ENCODE measurements around the gene SLC25A5.
"Not testable (repeated sequence)": the region's sequence is repeated elsewhere in the genome, so short reads cannot be mapped to it uniquely, and the experiment has no call there.

The SLC25A5 gene

DNA sequence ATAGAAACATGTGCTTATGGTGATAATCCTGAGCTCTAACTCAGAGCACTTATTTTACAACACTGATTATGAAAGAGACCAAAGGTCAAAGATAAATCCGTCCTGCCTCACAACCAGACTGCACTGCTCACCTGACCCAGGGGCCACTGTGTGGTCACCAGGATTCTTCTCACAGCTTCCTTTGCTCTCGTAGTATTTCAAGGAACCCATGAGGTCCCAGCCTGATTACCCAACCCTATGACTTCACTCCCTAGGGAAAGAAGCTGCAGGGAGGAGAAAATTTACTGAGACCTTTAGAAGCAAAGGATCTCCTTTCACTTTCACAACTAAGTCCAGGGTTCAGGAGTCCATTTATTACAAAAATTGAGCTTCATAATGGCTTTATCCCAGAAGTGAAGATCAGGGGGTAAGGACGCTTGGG is 9.6 kb downstream of the SLC25A5 start:
- no peak for DNase-seq

DNA sequence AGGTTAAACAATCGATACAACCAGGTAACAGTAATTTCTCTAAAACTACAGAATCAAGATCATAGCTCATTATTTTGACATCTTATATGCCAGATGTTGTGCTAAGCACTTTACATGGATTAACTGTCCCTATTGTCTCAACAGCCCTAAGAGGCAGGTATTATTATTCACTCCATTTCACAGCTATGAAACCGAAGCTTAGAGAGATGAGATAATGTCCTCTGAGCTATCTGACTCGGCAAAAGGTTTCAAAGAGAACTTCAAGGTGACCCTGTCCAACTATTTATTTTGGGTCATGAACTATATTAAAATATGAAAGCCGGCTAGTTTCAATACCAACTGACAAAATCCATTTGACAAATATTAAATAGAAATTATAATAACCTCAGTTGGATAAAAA is 10.3 kb downstream of the SLC25A5 start:
- DNase-seq: no peak

DNA sequence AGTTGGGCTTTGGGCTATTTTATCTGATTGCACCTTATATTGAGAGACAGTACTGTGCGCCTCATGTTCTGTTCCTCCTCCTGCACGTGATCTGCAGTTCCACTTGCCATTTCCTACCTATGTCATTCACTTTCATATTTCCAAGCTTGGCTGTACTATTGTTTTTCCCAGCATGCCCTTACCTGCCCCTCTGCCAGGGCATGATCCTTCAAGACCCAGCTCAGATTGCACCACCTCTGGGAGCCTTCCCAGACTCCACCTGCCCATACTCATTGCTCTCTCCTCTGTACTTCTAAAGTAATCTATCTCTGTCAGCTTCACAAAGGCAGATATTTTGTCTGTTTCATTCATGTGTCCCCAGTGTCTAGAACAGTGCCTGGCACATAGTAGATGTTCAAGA is 11.6 kb downstream of the SLC25A5 start:
- DNase-seq: no peak

DNA sequence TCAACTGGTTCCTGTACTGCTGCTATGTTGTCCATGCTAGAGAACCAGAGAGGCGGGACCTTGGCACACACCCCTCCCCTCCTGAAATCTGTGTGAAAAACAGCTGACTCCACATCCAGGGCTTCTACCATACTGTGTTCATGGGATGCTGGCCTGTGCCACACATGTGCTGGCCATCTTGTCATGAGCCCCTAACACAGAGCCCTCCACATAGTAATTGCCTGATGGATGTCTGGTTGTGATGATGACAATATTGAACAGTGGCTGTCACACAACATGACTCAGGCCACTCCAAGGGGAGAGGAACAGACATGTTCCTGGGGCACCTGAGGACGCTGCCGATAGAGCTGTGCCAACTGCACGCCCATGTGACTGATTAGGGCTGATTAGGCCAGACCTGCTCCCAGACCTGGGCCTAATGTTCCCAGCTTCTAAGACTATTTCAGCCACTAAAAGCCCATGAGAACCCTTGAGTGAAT is 13.1 kb downstream of the SLC25A5 start:
- DNase-seq: no peak

DNA sequence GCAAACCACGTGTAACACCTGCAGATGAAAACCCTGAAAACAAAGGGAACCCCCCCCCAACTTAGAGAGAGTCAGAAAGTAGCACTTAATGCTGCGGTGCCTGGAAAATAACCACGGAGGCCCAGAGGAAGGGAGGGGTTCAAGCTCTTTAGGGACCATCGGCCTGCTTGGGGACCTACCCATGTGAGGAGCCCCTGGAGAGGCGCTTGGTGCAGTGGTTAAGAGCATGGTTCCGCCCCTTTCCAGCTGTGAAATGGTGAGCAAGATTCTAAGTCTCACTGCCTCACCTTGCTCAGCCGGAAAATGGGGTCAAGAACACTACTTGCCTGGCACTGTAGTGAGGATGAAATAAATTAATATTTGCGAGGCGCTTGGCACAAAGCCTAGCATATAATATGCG is 13.8 kb downstream of the SLC25A5 start:
- no peak for DNase-seq

DNA sequence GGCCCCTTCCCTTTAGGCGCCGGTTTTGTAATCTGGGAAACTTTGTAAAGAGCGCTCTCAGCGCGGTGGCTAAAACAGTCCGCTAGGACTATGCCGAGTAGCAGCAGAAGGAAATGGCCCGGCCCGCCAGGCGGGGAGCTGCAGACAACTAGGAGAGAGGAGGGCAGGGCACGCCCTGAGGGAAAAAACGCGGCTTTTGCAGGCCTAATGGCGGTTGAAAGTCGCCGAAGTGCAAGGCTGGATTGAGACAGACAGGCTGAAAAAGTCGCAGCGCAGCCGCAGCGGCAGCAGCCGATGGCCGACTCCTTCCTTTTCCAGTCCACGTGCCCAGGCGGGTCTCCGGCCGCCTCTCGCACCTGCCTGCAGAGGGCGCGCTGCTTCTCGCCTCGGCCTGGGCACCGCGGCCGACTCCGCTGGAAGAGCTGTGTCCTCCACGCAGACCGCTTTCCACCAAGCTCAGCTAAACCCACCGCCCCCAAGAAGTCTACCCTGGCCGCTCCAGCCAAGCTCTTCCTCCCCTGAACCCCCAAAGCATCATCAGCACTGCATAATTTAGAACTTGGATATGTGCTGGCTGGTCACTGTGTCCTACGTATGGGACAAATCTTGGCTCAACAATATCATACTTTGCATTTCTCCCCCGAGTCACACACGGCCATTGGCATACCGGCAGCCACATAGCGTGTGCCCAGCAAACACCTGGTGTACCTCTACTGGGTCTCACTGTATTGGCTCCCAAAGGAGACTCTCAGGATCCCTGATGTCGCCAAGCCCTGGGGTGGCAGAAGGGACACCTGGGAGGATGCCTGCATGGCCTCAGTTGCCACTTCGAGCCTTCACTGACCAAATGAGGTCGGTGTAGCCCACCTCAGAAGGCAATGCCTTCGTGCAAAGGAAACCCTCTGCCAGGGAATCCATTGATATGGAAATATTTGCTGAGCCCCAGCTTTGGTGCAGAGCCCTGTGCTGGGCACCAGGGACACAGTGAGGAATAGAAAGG is 14.5 kb downstream of the SLC25A5 start:
- DNase-seq: peak; percentile 46 to 71 (median 59)

DNA sequence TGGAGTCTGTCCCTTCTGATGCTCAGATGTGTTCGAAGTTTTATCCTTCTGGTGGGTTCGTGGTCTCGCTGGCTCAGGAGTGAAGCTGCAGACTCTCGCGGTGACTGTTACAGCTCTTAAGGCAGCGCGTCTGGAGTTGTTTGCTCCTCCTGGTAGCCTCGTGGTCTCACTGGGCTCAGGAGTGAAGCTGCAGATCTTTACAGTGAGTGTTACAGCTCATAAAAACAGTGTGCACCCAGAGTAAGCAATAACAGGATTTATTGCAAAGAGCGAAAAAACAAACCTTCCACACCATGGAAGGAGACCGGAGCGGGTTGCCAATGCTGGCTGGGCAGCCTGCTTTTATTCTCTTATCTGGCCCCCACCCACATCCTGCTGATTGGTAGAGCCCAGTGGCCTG is 18.5 kb downstream of the SLC25A5 start:
- DNase-seq: no peak

DNA sequence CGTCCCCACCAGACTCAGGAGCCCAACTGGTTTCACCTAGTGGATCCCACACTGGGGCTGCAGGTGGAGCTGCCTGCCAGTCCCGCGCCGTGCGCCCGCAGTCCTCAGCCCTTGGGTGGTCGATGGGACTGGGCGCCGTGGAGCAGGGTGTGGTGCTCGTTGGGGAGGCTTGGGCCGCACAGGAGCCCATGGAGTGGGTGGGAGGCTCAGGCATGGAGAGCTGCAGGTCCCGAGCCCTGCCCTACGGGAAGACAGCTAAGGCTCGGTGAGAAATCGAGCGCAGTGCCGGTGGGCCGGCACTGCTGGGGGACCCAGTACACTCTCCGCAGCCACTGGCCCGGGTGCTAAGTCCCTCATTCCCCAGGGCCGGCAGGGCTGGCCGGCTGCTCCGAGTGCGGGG is 19.5 kb downstream of the SLC25A5 start:
- not testable (repeated sequence) for DNase-seq

DNA sequence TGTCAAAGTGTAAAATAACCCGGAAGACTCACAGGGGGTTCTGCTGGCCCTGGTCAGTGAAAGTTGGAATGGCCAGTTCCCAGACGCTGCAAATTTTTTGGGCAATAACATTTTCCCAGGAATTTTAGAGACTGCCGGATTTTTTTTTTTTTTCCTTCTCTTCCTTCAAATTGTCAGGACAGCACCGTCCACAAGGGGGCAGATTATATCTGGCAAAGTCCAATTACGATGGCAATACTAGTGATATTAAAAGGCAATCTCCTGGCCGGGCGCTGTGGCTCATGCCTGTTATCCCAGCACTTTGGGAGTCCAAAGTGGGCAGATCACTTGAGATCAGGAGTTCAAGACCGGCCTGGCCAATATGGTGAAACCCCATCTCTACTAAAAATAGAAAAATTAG is 20.5 kb downstream of the SLC25A5 start:
- DNase-seq: peak; percentile 27 to 73 (median 45)

DNA sequence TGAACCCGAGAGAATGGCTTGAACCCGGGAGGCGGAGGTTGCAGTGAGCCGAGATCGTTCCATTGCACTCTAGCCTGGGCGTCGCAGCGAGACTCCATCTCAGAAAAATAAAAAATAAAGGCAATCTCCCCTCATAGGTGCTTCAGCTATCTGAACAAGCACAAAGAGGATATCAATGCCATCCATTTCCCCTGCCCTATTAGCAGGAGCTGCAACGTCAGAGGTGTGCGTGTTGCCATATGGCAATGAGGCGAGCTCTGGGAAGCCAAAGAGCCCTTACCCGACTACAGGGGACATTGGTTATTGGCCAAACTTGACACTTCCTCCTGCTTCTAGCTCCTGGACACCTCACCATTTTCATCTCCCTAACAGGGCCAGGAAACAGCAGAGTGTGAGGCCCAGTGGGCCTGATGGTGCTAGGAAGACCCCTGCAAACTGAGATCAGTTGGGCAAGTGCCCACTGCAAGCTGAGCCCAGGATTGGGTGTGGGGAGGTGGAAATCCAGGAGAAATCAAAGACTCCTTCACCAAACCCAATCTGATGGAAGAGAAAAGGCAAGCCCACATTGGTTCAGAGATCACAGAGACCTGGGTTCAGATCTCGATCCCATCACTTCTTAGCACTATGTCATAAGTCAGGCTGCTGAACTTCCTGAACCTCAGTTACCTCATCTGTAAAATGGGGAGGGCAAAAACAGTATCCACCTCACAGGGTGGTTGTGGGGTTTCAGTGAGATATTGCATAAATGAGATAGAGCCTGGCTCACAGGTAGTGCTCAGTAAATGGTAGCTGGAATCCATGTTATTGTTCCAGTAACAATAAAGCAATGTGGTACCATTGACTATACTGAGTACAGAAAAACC is 21.2 kb downstream of the SLC25A5 start:
- no peak for DNase-seq

DNA sequence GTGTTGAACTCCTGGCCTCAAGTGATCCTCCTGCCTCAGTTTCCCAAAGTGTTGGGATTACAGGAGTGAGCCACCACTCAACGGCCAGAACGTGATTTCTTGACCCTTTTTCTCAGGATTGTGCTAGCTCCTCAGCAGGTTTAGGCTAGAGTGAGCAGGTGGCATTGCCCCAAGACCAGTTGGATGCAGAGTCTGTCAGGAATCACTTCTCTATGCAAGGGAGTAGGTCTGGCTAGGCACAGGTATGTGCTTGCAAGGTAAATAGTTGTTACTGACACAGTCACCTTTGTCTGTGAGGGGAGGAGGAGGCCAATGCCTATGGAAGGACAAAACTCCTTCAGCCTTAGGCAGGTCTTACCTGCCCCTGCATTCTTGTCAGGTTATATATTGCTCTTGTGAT is 24.2 kb downstream of the SLC25A5 start:
- no peak for DNase-seq

DNA sequence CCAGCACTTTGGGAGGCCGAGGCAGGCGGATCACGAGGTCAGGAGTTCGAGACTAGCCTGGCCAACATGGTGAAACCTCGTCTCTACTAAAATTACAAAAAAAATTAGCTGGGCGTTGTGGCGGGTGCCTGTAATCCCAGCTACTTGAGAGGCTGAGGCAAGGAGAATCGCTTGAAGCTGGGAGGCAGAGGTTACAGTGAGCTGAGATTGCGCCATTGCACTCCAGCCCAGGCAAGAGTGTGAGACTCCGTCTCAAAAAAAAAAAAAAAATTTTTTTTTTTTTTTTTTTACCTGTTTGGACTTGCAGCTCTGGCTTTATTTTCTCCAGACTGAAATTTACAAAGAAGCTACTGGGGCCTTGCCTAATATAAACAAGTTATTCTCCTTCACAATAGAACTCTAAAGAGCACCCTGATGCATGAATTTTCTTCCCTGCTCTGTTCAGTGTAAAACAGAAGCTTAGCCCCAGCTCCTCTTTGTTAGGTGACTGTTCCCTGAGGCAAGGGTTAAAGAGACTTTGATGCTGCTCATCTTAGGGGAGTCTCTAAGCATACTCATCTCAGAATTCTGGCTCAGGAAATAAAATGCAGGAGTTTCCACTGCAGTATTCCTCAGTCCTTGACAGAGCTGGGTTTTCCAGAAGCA is 25.7 kb downstream of the SLC25A5 start:
- DNase-seq: not testable (repeated sequence)

DNA sequence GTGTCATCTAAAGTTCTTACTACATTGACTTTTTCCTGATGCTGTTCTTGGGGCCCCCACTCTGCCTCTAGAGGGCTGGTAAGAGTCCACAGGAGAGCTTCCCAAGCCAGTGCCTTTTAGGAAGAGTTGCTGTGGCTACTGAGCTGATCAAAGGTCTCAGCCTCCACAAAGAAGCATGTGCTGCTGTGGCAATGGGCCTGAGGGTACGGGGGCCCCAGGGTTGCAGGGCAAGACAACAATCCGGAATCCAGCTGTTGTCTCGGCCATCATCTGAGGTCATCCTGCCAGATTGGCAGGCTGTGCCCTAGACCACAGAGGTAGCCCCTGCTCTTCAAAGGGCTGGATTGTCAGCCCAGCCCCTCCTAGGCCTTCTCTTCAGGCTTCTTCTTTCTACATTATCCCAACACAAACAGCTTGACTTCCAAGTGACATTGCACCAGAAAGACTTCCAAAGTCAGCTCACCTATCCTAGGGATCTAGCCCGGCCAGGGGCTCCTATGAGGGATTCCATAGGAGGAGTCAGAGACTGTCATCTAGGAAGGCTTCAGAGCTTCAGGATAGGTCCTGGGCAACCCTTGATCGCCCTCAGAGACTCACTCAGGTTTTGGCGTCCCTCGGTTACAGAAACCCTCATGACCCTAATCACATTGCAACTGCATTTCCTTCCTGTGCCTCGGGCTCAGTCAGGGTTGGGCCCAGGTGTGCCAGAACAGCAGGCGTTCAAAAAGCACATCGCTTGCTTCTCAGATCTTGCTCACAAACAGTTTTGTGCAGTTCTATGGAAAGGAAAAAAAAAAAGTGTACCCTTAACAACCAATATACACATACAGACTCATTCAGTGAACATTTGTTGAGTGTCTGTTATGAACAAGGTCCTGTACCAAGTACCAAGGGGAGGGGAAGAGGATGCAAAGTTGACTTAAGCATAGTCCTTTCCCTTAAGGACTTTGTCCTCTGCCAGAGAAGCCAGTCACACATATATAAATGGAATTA is 27.8 kb downstream of the SLC25A5 start:
- DNase-seq: no peak

DNA sequence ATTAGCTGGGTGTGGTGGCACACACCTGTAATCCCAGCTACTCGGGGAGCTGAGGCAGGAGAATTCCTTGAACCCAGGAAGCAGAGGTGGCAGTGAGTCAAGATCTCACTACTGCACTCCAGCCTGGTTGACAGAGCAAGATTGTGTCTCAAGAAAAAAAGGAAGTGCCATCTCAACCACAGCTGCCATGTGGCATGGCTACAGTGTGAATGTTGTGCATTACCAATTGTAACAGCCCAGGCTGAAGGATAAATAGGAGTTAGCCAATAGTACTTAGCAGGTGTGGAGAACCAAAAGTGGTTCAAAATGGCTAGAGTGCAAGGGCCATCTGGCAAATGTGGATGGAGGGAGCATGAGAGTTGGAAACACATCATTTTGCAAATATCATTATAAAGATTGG is 28.9 kb downstream of the SLC25A5 start:
- no peak for DNase-seq

DNA sequence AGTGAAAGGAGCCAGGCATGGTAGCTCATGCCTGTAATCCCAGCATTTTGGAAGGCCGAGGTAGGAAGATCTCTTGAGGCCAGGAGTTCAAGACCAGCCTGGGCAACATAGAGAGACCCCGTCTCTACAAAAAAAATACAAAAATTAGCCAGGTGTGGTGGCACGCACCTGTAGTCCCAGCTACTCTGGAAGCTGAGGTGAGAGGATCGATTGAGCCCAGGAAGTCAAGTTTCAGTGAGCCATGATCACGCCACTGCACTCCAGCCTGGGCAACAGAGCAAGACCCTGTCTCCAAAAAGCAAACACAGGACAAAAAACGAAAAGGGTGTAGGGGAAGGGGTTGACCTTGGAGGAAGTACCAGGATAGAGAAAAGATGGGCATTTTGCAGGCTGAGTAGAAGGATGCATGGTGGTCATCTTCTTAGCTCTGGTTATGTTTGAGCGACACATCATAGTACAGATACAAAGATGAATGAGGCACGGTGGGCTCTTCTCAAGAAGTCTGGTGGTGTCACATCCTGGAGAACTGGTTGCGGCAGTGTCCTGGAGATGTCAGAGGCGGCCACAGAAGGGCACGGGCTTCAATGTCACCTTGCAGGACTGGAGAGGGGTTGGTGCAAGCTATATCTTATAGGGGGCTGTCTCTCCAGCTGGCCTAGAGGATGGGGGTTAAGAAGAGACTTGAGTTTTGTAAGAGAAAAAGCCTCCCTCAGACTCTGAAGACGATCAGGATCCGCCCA is 32.0 kb downstream of the SLC25A5 start:
- DNase-seq: no peak

DNA sequence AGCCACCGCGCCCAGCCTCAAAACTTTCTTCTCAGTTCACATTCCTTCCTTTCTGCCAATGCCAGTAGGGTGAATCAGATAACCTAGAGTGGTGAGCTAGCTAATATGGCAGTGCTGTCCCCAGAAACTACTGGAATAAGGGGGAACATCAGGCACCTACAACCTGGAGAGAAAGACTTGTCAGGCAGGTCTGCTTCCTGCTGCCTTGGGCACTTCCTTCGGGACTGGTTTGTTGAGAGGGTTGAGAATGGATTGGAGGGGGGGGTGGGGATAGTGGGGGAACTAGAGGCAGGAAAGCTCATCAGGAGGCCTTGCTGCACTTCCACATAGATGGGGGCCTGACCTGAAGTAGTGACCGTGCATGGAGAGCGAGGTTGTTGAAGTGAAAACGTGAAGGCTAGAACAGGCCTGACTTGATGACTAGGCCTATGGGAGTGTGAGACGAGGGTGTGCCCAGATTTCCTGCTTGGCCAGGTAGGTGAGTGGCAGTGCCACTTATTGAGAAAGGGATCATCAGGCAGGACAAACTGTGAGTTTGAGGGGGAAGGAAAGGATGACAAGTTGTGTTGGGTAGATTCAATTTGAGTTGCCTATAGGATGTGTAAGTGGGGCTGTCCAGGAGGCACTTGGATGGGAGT is 33.4 kb downstream of the SLC25A5 start:
- DNase-seq: no peak

DNA sequence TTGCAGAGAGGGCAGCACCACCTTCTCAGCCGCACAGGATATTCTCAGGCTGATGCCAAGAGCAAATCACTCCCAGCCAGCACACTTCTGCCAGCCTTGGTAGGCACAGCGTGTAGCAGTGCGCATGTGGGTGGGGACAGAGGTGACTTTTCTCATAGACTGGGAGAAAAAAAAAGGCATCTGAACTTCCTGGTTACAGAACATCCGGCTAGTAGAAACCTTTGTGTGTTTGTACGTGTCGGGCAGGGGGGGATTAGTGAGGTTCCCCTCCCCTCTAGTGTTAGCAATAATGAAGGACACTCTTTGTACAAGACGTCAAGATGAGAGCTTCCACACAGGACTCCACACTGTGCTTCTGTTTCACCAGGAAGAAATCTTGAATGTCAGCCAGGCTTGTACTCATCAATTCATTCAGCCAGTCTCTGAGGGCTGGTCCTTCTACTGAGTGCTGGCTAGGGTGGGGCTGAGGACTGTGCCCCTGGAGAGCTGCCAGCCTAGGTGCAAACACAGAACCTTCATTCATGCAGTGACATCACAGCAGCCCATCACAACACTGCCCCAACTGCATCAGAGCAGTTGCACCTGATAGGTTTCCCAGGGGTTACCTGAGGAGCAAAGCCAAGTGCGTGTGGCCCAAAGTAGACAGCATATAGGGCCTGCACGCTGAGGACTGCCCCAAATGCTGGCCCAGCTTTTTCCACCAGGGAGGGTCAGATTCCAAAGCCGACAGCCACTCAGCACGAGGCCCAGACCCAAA is 34.7 kb downstream of the SLC25A5 start:
- peak; percentile 11 to 48 (median 14) for DNase-seq

DNA sequence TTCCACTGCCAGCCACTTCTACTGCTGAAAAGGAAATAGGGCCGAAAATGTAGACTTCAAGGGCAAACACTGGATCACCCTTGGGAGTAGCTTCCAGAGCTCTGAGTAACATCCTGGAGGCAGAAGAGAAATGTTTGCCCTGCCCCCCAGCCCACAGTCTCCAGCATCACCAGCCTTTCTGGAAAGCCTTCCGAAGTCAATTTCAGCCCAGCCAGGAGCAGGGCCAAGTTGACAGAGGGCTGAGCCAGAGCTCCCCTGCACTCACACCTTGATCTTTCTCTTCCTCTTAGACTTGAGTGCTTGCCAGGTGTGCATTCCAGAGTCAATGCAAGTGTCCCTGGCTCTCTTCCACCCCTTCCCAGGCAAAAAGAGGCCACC is 35.2 kb downstream of the SLC25A5 start:
- no peak for DNase-seq

DNA sequence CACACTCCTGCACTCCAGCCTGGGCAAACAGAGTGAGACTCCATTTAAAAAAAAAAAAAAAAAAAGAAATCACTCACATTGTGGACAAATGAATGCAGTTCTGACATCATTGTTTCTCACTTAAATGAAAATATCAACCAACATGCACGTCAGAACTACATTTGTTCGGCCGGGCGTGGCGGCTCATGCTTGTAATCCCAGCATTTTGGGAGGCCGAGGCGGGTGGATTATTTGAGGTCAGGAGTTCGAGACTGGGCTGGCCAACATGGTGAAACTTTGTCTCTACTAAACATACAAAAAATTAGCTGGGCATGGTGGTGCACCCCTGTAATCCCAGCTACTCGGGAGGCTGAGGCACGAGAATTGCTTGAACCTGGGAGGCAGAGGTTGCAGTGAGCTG is 36.9 kb downstream of the SLC25A5 start:
- DNase-seq: not testable (repeated sequence)

DNA sequence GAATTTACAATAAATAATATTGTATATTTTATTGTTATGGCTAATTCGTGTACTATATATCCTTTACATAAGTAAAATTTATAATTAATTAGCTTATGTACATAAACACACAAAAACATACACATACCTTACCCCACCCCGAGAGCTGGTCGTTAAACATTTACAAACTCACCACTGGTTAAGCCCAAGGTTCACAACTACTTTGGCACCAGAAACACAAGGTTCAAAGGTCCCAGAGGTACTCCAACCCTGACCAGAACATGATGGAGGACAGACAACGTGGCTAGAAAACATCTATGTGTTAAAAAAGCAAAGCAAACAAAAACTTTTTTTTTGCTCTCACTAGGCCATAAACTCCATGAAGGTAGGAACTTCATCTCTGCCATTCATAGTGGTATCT is 37.7 kb downstream of the SLC25A5 start:
- no peak for DNase-seq
